ENCODE results near the gene CDT1. TPM values are rescaled to one million over a fixed set of nuclear protein-coding genes. Genes with fewer than 3 reads are reported as not detected.

Gene CDT1
- total and polyA plus RNA-seq, 2 donors (not counting 1 experiment from before 2014, with no cell fraction given): 1.3 to 3.6 TPM

DNA sequence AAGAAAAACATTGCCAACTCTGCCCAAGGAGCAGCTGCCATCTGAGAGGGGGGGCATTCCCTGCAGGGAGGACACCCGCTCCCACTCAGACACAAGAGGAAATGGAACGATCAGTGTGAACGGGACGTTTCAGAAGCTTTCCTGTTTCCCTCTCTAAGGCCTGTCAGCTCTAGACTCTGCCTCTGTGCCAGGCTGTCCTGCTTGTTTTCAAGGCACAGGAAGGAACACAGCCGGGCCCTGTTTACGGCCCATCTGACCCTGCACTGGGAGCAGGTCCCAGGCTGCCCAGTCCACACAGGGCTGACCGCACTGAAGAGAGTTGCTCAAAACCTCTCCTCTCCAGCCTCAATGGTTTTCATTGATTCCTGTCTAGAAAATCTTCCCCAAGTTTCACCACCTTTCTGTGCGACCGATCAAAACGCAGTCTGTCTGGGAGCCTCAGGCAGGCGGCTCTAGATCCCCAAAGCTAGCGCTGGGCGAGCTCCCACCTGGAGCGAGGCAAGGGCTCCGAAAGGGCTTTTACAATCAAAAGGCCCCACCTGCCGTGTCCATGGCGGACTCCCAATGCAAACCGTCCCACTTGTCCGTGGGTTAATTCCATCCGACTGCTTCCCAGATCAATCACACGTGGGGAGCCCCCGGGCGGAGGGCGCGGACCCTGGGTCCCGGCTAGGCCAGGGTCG, 20.1 kb upstream of the CDT1 start:
- Histone ChIP-seq H3K4me2 (ENCODE audit: extremely low read depth, insufficient read depth, low read length) (peak overlapping the region; percentile 79), H3K9ac (ENCODE audit: insufficient read depth, low read length) (peak overlapping the region; percentile 86), H3K4me3 (replicated peaks in 1 of 4; ENCODE audit: control extremely low read depth in 1 of 4, insufficient read depth in 1 of 4, low read depth in 3 of 4, low read length in 4 of 4) (peak overlapping the region; percentile 65 to 97 (median 80)), H2AFZ (ENCODE audit: low read length) (no peak overlapping the region), H4K20me1 (ENCODE audit: control insufficient read depth, extremely low read depth, insufficient read depth, low read length) (peaks cover 1% of the 10 kb centered on the region), H3K36me3 (ENCODE audit: control insufficient read depth, insufficient read depth, low read length) (peaks cover 1% of the 10 kb centered on the region), H3K9me3 (ENCODE audit: control insufficient read depth, insufficient read depth, low read depth, low read length) (no peaks in the 10 kb centered on the region), H3K79me2 (ENCODE audit: control insufficient read depth, insufficient read depth, low read length) (peaks cover 56% of the 10 kb centered on the region), H3K27ac (ENCODE audit: insufficient read depth, low read length) (peak overlapping the region; percentile 83), H3K27me3 (ENCODE audit: control insufficient read depth, insufficient read depth, low read length) (no peaks in the 10 kb centered on the region), H3K4me1 (ENCODE audit: control insufficient read depth, extremely low read depth, insufficient read depth, low read length) (peaks cover 36% of the 10 kb centered on the region)
- peak; percentile 37 to 47 for DNase-seq (ENCODE audit: low read depth in 2 of 2)
- TF ChIP-seq, protein P1, sequence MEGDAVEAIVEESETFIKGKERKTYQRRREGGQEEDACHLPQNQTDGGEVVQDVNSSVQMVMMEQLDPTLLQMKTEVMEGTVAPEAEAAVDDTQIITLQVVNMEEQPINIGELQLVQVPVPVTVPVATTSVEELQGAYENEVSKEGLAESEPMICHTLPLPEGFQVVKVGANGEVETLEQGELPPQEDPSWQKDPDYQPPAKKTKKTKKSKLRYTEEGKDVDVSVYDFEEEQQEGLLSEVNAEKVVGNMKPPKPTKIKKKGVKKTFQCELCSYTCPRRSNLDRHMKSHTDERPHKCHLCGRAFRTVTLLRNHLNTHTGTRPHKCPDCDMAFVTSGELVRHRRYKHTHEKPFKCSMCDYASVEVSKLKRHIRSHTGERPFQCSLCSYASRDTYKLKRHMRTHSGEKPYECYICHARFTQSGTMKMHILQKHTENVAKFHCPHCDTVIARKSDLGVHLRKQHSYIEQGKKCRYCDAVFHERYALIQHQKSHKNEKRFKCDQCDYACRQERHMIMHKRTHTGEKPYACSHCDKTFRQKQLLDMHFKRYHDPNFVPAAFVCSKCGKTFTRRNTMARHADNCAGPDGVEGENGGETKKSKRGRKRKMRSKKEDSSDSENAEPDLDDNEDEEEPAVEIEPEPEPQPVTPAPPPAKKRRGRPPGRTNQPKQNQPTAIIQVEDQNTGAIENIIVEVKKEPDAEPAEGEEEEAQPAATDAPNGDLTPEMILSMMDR (conservative IDR thresholded peaks at IDR 0.05 in 1 of 2, IDR thresholded peaks at IDR 0.05 in 1 of 2; ENCODE audit: low read depth in 1 of 2, low read length in 2 of 2): no peak
- TF ChIP-seq EZH2 (IDR thresholded peaks at IDR 0.05; ENCODE audit: low read length, missing control alignments): no peak

DNA sequence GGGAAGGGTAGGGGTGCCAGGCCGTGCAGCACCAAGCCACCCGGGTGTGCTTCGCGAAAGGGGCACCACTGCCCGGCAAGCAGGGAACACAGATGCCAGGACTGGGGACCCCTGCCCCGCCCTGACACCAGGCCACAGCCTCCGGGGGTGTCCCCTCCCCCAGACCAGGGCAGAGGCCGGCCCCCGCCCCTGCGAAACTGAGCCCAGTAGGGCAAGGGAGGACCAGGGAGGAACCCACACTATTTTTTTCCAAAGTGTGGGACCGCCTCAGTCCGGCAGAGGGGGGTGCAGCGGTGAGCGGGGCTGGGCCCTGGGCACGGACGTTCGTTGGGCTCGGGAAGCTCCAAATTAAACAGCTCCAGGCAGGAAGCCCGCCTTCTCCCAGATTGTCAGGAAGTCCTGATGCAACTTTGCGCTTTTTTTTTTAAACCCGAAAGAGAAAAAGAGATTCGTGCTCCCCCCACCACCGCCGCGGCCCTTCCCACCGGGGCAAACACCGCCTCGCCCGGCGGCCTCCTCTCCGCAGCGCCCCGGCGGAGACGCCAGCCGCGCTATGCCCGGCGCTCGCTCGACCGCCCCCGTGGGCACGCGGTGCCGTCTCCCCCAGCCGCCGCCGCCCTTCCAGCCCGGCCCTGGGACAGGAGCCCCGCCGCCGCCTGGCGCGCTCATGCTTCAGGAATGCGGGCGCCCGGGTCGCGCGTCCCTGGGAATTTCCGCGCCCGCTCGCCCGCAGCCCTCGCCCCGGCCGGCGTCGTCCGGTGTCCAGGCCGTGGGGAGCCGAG, 19.3 kb upstream of the CDT1 start:
- peaks cover 48% of the 10 kb centered on the region for H3K79me2 ChIP-seq (ENCODE audit: control insufficient read depth, insufficient read depth, low read length)
- H3K27me3 ChIP-seq (ENCODE audit: control insufficient read depth, insufficient read depth, low read length): no peaks in the 10 kb centered on the region
- DNase-seq (ENCODE audit: low read depth in 2 of 2): peak; percentile 75 to 85
- H2AFZ ChIP-seq (ENCODE audit: low read length): no peak overlapping the region
- peak overlapping the region; percentile 86 for H3K9ac ChIP-seq (ENCODE audit: insufficient read depth, low read length)
- TF ChIP-seq EZH2 (IDR thresholded peaks at IDR 0.05; ENCODE audit: low read length, missing control alignments): no peak
- TF ChIP-seq, protein P1 (conservative IDR thresholded peaks at IDR 0.05 in 1 of 2, IDR thresholded peaks at IDR 0.05 in 1 of 2; ENCODE audit: low read depth in 1 of 2, low read length in 2 of 2): peak; percentile 55 to 56
- peak overlapping the region; percentile 65 to 97 (median 80) for H3K4me3 ChIP-seq (replicated peaks in 1 of 4; ENCODE audit: control extremely low read depth in 1 of 4, insufficient read depth in 1 of 4, low read depth in 3 of 4, low read length in 4 of 4)
- peaks cover 1% of the 10 kb centered on the region for H4K20me1 ChIP-seq (ENCODE audit: control insufficient read depth, extremely low read depth, insufficient read depth, low read length)
- no peaks in the 10 kb centered on the region for H3K9me3 ChIP-seq (ENCODE audit: control insufficient read depth, insufficient read depth, low read depth, low read length)
- H3K36me3 ChIP-seq (ENCODE audit: control insufficient read depth, insufficient read depth, low read length): peaks cover 1% of the 10 kb centered on the region
- H3K4me1 ChIP-seq (ENCODE audit: control insufficient read depth, extremely low read depth, insufficient read depth, low read length): peaks cover 35% of the 10 kb centered on the region
- H3K27ac ChIP-seq (ENCODE audit: insufficient read depth, low read length): peak overlapping the region; percentile 83
- peak overlapping the region; percentile 79 for H3K4me2 ChIP-seq (ENCODE audit: extremely low read depth, insufficient read depth, low read length)

DNA sequence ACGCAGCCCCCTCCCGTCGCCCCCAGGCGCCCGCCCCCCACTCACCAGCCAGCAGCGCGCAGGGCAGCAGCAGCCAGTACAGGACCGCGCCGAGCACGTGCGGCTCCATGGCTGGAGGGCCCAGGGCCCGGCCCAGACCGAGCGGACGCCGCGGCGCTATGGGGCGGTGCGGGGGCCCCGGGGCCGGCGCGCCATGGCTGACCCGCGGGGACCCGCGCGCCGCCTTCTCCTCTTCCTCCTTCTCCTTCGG, 18.8 kb upstream of the CDT1 start:
- TF ChIP-seq, protein P1 (conservative IDR thresholded peaks at IDR 0.05 in 1 of 2, IDR thresholded peaks at IDR 0.05 in 1 of 2; ENCODE audit: low read depth in 1 of 2, low read length in 2 of 2): no peak
- no peak for TF ChIP-seq EZH2 (IDR thresholded peaks at IDR 0.05; ENCODE audit: low read length, missing control alignments)
- DNase-seq (ENCODE audit: low read depth in 2 of 2): no peak
- Histone ChIP-seq H3K4me2 (ENCODE audit: extremely low read depth, insufficient read depth, low read length) (no peak overlapping the region), H3K4me1 (ENCODE audit: control insufficient read depth, extremely low read depth, insufficient read depth, low read length) (peaks cover 32% of the 10 kb centered on the region), H3K9ac (ENCODE audit: insufficient read depth, low read length) (peak overlapping the region; percentile 86), H3K36me3 (ENCODE audit: control insufficient read depth, insufficient read depth, low read length) (peaks cover 1% of the 10 kb centered on the region), H3K27ac (ENCODE audit: insufficient read depth, low read length) (peak overlapping the region; percentile 83), H3K9me3 (ENCODE audit: control insufficient read depth, insufficient read depth, low read depth, low read length) (no peaks in the 10 kb centered on the region), H3K4me3 (replicated peaks in 1 of 4; ENCODE audit: control extremely low read depth in 1 of 4, insufficient read depth in 1 of 4, low read depth in 3 of 4, low read length in 4 of 4) (peak overlapping the region in 2 of 4 experiments; percentile 76 to 83), H4K20me1 (ENCODE audit: control insufficient read depth, extremely low read depth, insufficient read depth, low read length) (peaks cover 1% of the 10 kb centered on the region), H2AFZ (ENCODE audit: low read length) (no peak overlapping the region), H3K27me3 (ENCODE audit: control insufficient read depth, insufficient read depth, low read length) (no peaks in the 10 kb centered on the region), H3K79me2 (ENCODE audit: control insufficient read depth, insufficient read depth, low read length) (peaks cover 43% of the 10 kb centered on the region)
